ENCODE data around the gene MUC4. TPM values are rescaled to one million over a fixed set of nuclear protein-coding genes. Genes with fewer than 3 reads are reported as not detected.
A peak's percentile ranks its signal among the peaks of the same experiment; 100 is the strongest.
"Not testable (repeated sequence)": the region's sequence is repeated elsewhere in the genome, so short reads cannot be mapped to it uniquely, and the experiment has no call there.

Gene MUC4
- total RNA-seq, 1 donor from 2014 or later: 0.14 TPM

DNA sequence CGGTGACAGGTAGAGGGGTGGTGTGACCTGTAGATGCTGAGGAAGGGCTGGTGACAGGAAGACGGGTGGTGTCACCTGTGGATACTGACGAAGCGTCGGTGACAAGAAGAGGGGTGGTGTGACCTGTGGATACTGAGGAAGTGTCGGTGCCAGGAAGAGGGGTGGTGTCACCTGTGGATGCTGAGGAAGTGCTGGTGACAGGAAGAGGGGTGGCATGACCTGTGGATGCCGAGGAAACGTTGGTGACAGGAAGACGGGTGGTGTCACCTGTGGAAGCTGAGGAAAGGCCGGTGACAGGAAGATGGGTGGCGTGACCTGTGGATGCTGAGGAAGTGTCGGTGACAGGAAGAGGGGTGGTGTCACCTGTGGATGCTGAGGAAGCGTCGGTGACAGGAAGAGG, 27.7 kb downstream of the MUC4 start:
- not testable (repeated sequence) for DNase-seq (ENCODE audit: low spot score)

DNA sequence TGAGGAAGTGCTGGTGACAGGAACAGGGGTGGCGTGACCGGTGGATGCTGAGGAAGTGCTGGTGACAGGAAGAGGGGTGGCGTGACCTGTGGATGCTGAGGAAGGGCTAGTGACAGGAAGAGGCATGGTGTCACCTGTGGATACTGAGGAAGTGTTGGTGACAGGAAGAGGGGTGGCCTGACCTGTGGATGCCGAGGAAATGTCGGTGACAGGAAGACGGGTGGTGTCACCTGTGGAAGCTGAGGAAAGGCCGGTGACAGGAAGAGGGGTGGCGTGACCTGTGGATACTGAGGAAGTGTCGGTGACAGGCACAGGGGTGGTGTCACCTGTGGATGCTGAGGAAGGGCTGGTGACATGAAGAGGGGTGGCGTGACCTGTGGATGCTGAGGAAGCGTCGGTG, 30.5 kb downstream of the MUC4 start:
- not testable (repeated sequence) for DNase-seq (ENCODE audit: low spot score)

DNA sequence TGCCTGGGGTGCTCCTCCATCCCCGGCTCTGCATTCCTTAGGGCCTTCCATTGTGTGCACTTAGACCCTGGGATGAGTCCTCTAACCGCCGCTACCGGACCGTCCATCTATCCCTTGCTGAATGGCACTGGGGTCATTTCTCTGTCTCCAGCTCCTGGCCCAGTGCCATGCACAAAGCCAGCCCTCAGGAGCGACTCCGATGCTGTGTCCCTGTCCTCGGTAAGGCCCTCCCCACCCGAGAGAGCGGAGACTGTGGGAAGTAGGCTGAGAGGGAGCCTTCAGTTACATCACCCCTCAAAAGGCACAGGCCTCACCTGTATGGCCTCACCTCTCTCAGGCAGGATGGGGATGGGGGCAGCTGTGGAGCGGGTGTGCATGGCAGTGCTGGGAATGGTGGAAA, 33.8 kb downstream of the MUC4 start:
- no peak for DNase-seq (ENCODE audit: low spot score)

DNA sequence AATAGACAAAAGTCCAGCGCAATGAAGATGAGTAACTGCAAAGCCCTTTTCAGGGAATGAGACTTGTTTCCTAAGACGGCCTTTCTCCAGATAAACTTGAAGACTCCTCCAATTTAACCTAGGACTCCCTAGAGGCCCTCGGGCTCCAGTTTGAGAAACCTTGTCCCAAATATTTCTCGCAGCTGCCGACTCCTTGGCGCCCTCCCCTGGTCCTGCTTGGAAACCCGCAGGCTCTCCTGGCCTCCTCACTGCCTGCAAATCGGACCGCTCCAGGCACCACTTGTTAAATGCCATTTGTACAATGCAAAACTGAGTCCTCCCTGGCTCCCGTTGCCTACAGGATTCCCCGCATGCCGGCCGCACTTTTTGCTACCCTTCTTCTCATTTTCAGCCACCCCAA, 36.8 kb downstream of the MUC4 start:
- peak; percentile 54 for DNase-seq (ENCODE audit: low spot score)

DNA sequence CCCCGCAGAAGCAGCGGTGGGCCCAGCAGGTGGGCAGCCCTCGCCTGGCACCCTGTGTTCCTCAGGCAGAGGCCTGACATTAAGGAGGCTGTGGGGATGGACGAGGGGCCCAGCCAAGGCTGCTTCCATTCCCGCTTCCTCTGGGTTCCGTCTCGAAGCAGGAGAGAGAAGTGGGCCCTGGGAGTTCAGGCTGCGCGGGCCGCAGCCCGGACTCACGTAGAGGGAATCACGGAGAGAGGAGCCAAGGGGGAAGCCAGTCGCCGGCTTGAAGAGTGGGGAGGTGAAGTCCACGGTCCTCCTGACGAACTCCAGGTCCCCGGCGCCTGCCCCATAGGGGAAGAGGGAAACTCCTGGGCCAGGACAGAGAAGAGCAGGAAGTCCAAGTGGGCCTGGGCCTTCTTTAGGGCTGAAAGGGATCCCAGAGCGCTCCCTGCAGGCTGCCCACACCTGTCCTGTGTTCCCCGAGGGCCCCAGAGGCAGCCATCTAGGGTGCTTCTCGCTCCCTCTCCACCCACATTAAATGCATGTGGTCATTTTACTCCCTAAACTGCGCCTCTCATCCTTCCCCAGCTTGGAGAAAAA, 37.7 kb downstream of the MUC4 start:
- DNase-seq (ENCODE audit: low spot score): no peak

DNA sequence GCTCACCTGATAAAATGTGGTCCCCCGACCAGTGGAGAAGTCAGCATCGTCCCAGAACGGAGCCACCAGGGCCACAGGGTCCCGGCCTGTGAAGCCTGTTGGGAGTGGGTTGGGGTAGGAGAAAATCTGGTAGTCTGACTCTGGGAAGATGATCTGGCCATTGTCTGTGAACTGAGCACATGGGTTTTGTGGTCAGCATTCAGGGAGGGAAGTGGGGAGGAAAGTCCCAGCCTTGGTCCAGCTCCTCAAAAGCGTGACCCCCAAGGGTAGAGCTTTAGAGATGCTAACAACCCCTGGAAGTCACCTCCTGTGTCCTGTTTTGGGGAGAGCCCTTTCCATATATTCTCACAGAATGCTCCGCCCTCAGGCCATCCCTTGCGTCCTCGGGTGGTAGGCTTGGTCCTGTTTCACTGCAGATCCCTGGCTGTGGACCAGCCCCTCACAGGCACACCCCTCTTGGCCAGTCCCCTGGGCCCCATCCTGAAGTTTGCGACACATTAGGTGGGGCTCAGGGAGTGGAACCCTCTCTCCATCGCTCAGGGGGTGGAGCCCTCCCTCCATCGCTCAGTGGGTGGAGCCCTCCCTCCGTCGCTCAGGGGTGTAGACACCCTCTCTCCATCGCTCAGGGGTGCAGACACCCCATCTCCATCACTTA, 40.0 kb downstream of the MUC4 start:
- no peak for DNase-seq (ENCODE audit: low spot score)

DNA sequence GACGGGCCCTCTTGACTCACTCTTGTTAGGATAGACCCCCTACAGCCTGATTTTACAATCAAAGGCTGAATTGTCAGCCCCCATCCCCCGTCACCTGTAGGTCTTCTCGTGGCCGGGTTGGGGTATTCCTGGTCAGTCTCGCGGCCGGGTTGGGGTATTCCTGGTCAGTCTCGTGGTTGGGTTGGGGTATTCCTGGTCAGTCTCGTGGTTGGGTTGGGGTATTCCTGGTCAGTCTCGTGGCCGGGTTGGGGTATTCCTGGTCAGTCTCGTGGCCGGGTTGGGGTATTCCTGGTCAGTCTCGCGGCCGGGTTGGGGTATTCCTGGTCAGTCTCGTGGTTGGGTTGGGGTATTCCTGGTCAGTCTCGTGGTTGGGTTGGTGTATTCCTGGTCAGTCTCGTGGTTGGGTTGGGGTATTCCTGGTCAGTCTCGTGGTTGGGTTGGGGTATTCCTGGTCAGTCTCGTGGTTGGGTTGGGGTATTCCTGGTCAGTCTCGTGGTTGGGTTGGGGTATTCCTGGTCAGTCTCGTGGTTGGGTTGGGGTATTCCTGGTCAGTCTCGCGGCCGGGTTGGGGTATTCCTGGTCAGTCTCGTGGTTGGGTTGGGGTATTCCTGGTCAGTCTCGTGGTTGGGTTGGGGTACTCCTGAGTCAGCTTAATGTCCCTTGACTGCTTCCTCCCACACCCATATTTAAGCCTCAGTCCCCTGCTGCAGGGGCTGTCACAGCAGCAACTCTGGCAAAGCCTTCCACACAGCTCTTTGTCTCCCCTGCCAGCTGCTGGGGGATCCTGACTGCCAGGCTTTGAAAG, 40.7 kb downstream of the MUC4 start:
- DNase-seq (ENCODE audit: low spot score): not testable (repeated sequence)

DNA sequence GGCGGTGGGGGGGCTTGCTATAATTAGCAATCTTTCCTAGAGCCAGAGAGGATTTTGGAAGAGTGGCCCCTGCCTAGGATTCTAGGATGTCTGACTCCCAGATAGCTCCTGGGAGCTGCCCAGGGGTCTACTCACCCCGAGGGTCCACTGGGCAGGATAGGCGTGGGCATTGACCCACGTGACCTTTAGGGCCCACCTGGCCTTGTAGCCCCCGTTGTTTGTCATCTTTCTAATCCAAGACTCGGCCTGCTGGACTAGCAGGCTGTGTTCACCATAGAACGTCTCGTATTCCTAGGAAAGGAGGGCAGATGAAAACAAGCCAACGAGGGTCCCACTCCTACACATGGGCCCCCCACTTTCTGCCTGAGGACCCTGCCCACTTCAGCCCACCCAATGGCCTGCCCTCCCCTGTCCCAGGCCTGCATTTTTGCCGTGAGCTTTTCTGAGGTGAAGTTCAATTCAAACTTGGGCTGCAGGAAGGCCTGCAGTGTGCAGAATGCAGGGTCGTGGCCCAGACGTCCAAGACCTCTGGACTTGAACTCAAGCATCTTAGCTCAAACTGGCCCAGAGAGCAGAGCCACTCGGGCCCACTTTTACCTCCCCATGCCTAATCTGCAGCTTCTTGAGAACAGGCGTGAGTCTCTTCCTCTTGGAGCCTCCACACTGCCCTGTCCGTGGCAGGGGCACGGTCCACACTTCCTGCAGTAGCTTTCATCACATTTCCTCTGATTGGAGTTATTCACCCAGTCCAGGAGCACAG, 41.5 kb downstream of the MUC4 start:
- DNase-seq (ENCODE audit: low spot score): no peak

DNA sequence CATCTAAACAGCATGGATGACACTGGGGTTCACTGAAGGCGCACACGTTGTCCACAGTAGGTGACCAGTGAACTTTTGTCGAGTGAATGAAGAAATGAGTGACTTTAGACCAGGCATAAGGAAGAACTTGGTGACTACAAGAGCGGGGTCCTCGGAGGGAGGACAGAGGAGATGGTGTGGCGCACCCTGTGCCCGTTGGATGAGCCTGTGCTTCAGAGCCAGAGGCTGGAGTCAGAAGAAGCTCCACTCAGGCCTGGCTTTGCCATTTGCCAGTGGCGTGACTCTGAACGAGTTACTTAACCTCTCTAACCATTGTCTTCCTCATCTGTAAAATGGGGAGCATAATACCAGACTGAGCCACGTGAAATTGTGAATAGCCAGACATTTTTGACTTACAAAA, 42.2 kb downstream of the MUC4 start:
- no peak for DNase-seq (ENCODE audit: low spot score)

DNA sequence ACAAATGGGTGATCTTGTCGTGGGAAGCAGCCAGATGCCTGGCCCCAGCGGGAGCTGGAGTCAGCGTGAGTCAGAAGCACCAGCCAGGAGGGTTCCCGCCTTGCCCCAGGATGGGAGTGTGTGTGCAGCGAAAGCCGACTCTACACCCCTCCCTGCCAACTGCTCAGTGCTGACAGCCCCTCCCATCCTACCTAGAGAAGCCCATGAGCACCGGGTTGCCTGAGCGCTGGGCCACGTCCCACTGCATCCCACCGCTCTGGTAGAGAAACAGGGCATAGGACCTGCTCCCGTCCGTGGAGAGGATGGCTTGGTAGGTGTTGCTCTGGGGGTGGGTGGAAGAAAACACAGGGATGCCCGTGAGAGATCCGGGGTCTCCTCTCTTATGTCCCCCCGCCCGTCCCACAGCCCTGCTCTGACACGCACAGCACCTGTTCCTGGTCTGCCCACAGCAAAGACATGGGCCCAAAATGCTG, 42.9 kb downstream of the MUC4 start:
- no peak for DNase-seq (ENCODE audit: low spot score)

DNA sequence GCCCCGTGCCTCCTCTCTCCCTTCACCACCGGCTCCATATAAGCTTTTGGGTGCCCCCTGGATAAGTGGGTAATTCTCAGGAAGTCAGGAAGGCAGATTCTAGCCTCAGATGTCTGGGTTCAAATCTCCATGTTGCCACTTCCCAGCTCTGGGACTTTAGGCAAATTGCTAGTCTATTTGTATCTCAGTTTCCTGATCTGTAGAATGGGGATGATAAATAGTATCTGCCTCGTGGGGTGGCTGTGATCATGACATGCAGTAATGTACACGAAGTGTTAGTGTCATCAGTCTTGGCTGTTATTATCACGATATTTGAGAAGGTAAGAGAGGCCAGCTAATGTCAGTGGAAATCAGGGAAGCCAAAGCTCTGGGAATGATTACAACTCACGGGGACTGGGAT, 43.3 kb downstream of the MUC4 start:
- DNase-seq (ENCODE audit: low spot score): no peak

DNA sequence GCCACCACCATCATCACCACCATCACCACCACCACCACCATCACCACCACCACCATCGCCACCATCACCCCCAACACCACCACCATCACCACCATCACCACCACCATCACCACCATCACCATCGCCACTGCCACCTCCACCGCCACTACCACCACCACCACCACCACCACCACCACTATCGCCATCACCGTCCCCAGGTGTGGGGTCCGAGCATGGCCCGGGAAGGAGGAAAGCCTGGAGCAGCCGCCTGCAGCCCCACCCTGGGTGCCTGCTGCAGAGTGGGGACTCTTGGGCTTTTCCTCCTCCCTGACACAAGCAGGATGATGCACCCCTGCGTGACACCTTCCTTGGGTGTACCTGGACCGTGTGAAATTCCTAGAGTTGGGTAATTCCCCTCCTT, 43.9 kb downstream of the MUC4 start:
- no peak for DNase-seq (ENCODE audit: low spot score)

DNA sequence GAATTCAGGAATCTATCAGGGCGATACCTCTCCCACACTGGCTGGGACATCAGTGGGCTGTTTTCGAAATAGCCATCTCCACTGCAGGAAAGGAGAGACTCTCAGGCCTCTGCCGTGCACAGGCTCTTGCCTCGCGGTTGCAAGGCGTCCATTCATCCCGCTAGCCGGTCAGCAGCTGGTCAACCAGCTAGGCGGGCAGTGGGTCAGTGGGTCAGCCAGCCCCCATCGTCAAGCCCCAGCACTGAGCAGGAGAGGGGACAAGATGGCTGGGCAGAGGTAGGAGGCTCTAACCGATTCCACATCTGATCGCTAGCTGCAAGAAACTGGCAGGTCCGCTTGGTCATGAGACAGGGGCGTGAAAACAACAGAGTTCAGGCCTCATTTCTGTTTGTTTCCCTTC, 45.1 kb downstream of the MUC4 start:
- no peak for DNase-seq (ENCODE audit: low spot score)

DNA sequence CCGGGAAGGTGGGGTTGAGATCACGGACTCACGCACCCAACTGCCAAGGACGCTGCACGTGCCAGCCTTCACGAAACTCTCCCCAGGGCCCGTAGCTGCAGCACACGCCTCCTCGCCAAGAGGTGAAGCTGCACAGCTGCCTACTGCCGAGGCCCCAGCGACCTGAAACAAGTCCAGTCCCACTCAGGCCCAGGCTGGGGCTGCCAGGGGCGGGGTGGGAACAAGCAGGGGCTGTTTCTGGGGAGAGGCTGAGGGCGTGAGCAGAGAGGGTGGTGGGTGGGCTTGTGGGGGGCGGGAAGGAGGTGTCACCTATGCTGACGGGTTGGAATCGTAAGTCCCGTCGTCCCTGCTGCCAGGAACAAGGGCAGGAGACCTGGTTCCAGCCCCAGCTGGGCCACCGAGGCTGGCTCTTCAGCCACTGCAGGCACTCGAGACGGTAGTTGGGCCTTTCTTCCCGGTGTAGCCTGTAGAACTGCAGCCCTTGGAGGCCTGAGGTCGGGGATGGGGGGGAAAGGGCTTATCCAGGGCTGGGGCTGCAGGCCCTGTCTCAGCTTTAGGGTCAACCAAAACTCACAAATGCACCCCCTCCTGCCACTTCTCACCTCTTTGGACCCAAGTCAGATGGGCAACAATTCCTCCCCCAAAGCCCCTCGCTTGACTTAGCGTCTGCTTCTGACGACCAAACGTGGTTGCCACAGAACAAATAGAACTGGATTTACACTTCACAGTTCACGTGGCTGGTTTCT, 46.6 kb downstream of the MUC4 start:
- no peak for DNase-seq (ENCODE audit: low spot score)

DNA sequence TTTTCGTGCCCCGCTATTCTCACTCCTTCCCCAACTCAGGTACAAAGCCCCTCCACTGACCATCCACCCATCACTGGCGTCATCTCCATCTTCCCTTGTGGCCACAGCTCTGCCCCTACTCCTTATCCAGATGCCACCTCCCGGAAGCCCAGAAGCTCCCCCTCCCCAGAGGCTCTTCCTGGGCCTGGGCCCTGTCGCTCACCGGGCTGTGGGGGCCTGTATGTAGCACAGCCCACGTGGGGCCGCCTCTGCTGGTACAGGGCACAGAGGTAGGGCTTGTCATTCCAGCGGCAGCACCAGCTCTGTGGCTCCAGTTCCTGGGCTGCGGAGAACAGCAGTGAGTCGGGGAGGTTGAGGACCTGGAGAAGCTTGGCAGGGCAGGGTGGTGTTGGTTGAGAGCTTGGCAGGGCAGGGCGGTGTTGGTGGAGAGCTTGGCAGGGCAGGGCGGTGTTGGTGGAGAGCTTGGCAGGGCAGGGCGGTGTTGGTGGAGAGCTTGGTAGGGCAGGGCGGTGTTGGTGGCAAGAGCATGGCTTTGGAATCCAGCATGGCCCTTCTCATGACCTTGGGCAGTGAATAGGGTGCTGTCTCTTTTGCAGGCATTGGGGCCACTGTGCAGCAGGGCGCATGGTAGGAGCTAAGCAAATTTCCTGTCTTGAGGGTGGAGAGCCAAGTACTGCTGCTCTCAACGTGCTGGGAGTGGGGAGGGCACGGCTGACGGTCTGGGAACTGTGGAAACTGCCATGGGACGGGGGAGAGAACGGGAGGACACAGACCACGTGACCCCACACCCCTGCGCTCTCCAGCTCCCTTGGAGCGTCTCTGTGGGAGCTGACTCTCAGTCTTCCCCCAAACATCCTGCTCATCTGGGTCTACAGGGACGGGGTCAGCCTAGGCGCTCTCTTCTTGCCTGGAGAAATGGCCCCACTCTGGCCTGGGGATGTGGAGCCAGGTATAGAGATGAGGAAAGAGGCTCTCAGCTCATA, 47.6 kb downstream of the MUC4 start:
- DNase-seq (ENCODE audit: low spot score): no peak

DNA sequence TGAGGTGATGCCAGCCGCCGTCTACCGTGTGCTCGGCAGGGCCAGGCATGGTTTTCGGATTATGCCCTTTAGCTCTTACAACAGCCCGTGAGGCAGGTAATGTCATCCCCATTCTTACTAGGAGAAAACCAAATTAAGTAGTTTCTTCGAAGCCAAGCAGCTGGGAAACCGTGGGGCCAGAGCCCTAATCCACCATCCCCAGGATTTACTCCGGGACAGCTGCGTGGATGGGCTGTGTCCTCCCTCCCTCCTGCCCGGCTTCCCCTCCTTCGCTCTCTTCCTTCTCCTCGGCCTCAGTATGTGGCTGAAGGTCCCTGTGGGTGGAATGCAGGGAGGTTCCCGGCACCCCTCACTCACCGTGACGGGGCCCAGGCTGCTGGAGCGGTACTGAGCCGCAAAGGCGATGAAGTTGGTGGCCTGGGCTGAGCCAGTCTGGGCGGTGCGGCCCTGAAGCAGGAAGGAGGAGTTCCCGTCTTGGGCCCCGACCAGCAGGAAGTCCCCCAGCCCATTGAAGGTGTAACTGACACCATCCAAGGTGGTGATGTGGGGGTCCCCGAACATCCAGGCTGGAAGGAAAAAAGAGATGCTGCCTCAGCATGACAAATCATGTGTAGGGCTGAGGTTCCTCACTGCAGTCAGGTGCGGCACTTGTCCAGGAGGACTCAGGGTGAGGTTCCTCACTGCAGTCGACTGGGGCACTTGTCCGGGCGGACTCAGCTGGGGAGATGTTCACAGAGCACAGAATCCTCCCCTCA, 48.5 kb downstream of the MUC4 start:
- no peak for DNase-seq (ENCODE audit: low spot score)

DNA sequence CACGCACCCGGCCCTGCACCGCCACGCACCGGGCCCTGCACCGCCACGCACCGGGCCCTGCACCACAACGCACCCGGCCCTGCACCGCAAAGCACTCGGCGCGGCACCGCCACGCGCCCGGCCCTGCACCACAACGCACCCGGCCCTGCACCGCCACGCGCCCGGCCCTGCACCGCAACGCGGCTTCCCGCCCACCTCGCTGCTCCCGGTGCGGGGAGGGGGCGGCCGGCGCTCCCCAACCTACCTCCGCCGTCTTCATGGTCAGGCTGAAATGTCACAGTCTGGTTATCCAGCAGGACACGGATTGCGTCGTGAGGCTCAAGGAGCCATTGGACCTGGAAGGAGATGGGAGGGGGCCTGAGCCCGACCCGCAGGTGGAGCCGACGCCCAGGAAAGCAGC, 49.1 kb downstream of the MUC4 start:
- no peak for DNase-seq (ENCODE audit: low spot score)

DNA sequence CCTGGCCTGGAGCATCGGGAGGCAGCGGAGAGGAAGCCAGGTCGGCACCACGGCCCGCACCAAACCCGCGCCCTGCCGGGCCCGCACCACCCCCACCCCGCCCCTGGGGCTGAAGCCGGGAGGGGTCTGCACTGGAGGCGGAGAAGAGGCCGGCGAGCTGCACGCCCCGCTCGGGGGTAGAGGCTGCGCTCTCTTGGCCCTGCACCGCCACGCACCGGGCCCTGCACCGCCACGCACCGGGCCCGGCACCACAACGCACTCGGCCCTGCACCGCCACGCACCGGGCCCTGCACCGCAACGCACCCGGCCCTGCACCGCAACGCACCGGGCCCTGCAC, 49.5 kb downstream of the MUC4 start:
- DNase-seq (ENCODE audit: low spot score): no peak

DNA sequence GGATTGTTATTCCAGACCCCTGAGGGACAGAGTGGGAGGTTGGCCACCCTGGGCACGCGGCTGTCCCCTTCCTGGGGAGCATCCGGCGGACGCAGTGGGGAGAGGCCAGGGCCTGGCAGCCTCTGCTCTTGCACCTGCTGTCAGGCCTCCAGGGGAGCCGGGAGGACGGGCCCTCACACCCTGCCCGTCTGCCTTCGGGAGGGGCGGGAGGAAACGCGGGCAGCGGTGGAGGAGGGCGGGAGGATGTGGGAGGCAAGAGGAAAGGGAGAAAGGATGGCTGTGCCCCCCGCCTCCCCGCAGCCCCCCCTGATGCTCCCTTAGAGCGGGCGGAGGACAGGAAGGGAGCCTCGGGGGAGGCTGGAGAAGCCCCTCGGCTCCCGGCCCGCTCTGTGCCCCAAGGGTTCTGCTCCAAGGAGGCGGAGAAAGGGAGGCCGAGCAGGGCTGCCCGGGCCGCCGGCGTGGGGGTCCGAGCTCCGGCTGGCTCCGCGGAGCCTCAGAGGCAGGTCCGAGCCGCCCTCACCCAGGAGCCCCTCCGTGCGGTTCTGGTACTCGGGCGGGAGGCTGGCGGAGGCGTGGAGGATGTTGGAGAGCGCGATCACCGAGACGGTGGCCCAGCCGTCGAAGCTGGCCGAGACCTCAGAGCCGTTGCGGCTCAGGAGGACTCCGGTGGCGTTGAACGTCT, 50.0 kb downstream of the MUC4 start:
- DNase-seq (ENCODE audit: low spot score): no peak
